OCI-LY3 (cell line): ENCODE results near the gene C19orf81.
"Not testable (repeated sequence)": the region's sequence is repeated elsewhere in the genome, so short reads cannot be mapped to it uniquely, and the experiment has no call there.

Experiments used
- H2AFZ ChIP-seq: fragments of 200-600, 300-600 bp; shearing (Covaris generic); 2 replicates; pipeline ENCODE4 v1.6.0; 2014; ENCODE audit warnings: antibody characterized with exemption, low read depth, low read length
- H3K27ac ChIP-seq: fragments of 200-600, 300-600 bp; sonication (generic); 2 replicates; pipeline ENCODE4 v1.5.1; 2014; ENCODE audit warnings: mild to moderate bottlenecking, low read length, moderate library complexity, mixed read lengths
- H3K27me3 ChIP-seq: fragments of 200-600, 300-600 bp; sonication (generic); 2 replicates; pipeline ENCODE4 v1.6.1; 2014; ENCODE audit warnings: low read depth, low read length, mixed read lengths
- H3K36me3 ChIP-seq: fragments of 200-600, 300-600 bp; sonication (generic); replicated peaks from 2 replicates; pipeline ENCODE3; 2014; ENCODE audit warnings: low read depth, low read length, mixed read lengths
- H3K4me1 ChIP-seq: fragments of 300-600, 200-600 bp; sonication (generic); 2 replicates; pipeline ENCODE4 v1.6.1; 2014; ENCODE audit warnings: low read length, mixed read lengths
- H3K4me2 ChIP-seq: fragments of 200-600, 300-600 bp; sonication (generic); 2 replicates; pipeline ENCODE4 v1.6.1; 2014; ENCODE audit warnings: low read length, mixed read lengths
- H3K4me3 ChIP-seq: fragments of 300-600, 200-600 bp; sonication (generic); 2 replicates; pipeline ENCODE4 v1.5.1; 2014; ENCODE audit warnings: antibody characterized with exemption, mild to moderate bottlenecking, low read length, moderate library complexity
- H3K79me2 ChIP-seq: fragments of 300-600, 200-600 bp; shearing (Covaris generic); 2 replicates; pipeline ENCODE4 v1.6.1; 2014; ENCODE audit warnings: mild to moderate bottlenecking, low read length, mixed read lengths
- H3K9ac ChIP-seq: fragments of 300-600, 200-600 bp; shearing (Covaris generic); 2 replicates; pipeline ENCODE4 v1.6.0; 2014; ENCODE audit warnings: mild to moderate bottlenecking, low read length, moderate library complexity
- H3K9me3 ChIP-seq: fragments of 200-600, 300-600 bp; shearing (Covaris generic); 2 replicates; pipeline ENCODE4 v1.6.1; 2014; ENCODE audit warnings: low read length, mixed read lengths; ENCODE audit not compliant: insufficient read depth
- H4K20me1 ChIP-seq: fragments of 200-600, 300-600 bp; sonication (generic); 2 replicates; pipeline ENCODE4 v1.6.1; 2016; ENCODE audit warnings: low read length, mixed read lengths; ENCODE audit not compliant: insufficient read depth
- CTCF ChIP-seq: fragments of 200-600, 300-600 bp; sonication (generic); IDR thresholded peaks from 2 replicates; pipeline ENCODE4 v1.5.1; 2014; ENCODE audit warnings: antibody characterized with exemption, low read length, low read depth
- EZH2phosphoT487 ChIP-seq: fragments of 200-600 bp; shearing (Covaris generic); IDR thresholded peaks from 2 replicates; pipeline ENCODE4 v1.6.1; 2018; ENCODE audit warnings: antibody characterized with exemption, mixed run types, low read depth

Gene C19orf81

GRCh38 chr19:50602935-50603334 is 46.3 kb upstream of the C19orf81 start:
- H3K9ac ChIP-seq = no peak overlapping the region
- TF ChIP-seq EZH2phosphoT487 = no peak
- no peak for TF ChIP-seq CTCF
- no peaks in the 10 kb centered on the region for H3K4me1 ChIP-seq
- H3K27me3 ChIP-seq = peaks cover 26% of the 10 kb centered on the region
- H3K36me3 ChIP-seq = no peaks in the 10 kb centered on the region
- no peak overlapping the region for H2AFZ ChIP-seq
- H4K20me1 ChIP-seq = no peaks in the 10 kb centered on the region
- H3K27ac ChIP-seq = no peak overlapping the region
- H3K4me2 ChIP-seq = no peak overlapping the region
- H3K9me3 ChIP-seq = no peaks in the 10 kb centered on the region
- H3K79me2 ChIP-seq = no peaks in the 10 kb centered on the region
- no peak overlapping the region for H3K4me3 ChIP-seq

DNA sequence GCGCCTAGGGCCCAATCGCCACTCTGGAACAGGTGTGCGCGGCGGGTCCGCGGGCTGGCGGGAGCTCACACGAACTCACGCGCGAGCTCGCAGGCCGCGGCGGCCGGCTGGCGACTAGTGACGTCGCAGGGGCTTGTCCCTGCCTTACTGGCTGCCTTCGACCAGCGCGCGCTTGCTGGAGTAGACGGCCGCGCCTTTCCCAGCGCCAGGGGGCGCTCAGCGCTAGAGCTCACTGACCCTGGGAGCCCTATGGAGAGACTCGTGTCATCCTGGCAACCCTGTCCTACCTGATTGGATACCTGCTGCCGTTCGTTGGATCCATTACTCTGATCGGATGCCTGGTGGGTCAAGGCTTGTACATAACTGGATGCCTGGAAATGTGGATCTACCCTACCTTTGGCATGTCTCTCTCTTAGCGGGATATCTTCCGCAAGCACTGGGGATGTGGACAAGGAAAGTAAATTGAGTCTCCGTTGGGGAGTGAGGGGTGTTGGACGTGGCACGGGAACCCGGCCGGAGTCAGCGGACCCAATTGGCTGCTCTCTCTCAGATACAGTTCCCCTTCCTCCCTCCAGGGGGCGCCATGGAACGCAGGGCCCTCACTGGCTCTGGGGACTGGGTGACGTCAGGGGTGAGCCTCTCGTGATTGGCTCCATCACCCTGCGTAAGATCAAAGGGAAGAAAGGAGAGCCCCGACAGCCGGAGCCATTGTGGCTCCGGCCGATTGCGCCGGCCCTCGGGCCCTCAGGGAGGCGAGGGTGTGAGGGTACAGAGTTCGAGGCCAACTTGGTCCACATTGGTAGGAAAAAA is 44.8 kb upstream of the C19orf81 start:
- H2AFZ ChIP-seq, H3K9ac ChIP-seq, H3K4me1 ChIP-seq, H4K20me1 ChIP-seq, H3K79me2 ChIP-seq, H3K4me3 ChIP-seq, H3K9me3 ChIP-seq, H3K4me2 ChIP-seq, H3K36me3 ChIP-seq, H3K27ac ChIP-seq: not testable (repeated sequence)
- peaks cover 24% of the 10 kb centered on the region for H3K27me3 ChIP-seq

DNA sequence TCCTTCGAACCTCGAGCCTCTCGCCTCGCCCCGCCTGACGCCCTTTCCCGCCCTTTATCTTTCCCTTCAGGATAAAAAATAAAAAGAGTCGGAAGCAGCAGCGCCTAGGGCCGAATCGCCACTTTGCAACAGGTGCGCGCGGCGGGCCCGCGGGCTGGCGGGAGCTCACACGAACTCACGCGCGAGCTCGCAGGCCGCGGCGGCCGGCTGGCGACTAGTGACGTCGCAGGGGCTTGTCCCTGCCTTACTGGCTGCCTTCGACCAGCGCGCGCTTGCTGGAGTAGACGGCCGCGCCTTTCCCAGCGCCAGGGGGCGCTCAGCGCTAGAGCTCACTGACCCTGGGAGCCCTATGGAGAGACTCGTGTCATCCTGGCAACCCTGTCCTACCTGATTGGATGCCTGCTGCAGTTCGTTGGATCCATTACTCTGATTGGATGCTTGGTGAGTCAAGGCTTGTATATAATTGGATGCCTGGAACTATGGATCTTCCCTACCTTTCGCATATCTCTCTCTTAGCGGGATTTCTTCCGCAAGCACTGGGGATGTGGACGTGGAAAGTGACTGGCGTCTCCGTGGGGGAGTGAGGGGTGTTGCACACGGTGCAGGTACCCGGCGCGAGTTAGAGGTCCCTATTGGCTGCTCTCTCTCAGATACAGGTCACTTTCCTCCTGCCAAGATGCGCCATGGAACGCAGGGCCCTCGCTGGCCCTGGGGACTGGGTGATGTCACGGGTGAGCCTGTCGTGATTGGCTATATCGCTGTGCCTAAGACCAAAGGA is 43.0 kb upstream of the C19orf81 start:
- not testable (repeated sequence) for H3K36me3 ChIP-seq, H3K4me1 ChIP-seq, H4K20me1 ChIP-seq, H3K79me2 ChIP-seq, H2AFZ ChIP-seq, H3K4me2 ChIP-seq, H3K27me3 ChIP-seq, H3K27ac ChIP-seq, H3K9me3 ChIP-seq, H3K9ac ChIP-seq, H3K4me3 ChIP-seq

- Histone ChIP-seq H3K4me2 (no peak overlapping the region), H2AFZ (no peak overlapping the region), H3K27me3 (peaks cover under 1% of the 10 kb centered on the region; the same call in 1 of the 2 replicates), H3K27ac (no peak overlapping the region), H3K79me2 (no peaks in the 10 kb centered on the region), H3K36me3 (no peaks in the 10 kb centered on the region), H3K9ac (no peak overlapping the region), H3K9me3 (no peaks in the 10 kb centered on the region), H3K4me1 (peaks cover under 1% of the 10 kb centered on the region; the same call in 1 of the 2 replicates), H4K20me1 (no peaks in the 10 kb centered on the region), H3K4me3 (no peak overlapping the region)
- TF ChIP-seq CTCF (no peak), EZH2phosphoT487 (no peak)
These were observed 41.9 kb upstream of the C19orf81 start for GRCh38 chr19:50607388-50607787.
